Brain microvascular endothelial cell (primary cell): ENCODE data around the gene PTPRA.

Source experiments
- DNase-seq: peaks from one replicate; pipeline ENCODE4 v3.0.0-alpha.2; 2020
- H3K27ac ChIP-seq: fragments of 250-450 bp; sonication (Bioruptor Pico); 2 replicates; pipeline ENCODE4 v1.5.1; 2020; ENCODE audit warnings: mild to moderate bottlenecking, moderate library complexity
- H3K27me3 ChIP-seq: fragments of 250-450 bp; sonication (Bioruptor Pico); replicated peaks from 2 replicates; pipeline ENCODE4 v1.5.1; 2020; ENCODE audit warnings: mild to moderate bottlenecking
- H3K36me3 ChIP-seq: fragments of 250-450 bp; sonication (Bioruptor Pico); replicated peaks from 2 replicates; pipeline ENCODE4 v1.5.1; 2020; ENCODE audit warnings: mild to moderate bottlenecking
- H3K4me3 ChIP-seq: 2 replicates; pipeline ENCODE4 v1.5.1; 2011; ENCODE audit warnings: low read depth, mild to moderate bottlenecking, control low read depth, low read length, moderate library complexity
- CTCF ChIP-seq: IDR thresholded peaks from 2 replicates; pipeline ENCODE4 v1.5.1; 2011; ENCODE audit warnings: low read depth, mild to moderate bottlenecking, moderate library complexity, low read length, control low read depth, inconsistent platforms; ENCODE audit errors: missing control alignments
- in situ Hi-C: cut with HindIII; loops from 2 replicates; pipeline ENCODE4 v1.10.0; 2017; ENCODE audit warnings: low sequenced_read_pairs, low pct_ligation_motif_present

Gene PTPRA

GRCh38 chr20:2984028-2984501, 110.8 kb downstream of the PTPRA start:
- in situ Hi-C loops = no loop called here

DNA sequence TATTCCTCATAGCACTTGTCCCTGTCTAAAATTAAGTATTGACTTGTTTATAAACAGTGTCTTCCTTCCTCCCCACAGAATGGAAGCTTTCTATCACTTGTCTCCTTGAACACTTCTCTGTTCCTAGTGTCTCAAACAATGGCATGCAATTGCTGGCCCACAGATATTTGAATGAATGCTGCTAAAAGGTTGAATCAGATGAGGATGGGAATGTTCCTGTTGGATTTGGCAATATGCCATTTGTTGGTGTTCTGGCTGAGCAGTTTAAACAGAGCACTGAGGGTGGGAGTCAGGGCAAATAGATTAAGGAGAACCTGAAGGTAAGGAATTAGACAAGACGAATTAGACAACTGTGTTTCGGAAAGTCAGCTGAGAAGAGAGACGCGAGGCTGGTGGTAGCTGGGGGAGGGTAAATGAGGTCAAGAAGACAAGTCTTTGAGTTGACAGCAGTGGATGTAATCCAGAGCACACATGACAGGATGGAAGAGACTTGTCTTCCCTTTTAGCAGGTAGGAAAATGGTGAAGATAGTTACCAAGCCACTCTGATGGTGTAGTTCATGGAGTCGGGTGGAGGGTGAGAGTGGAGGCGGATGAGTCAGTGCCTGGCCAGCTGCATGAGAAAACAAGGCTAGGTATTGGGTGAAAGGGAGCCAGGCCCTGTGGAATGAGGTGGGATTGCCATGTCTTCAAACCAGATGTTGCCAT, 111.8 kb downstream of the PTPRA start:
- DNase-seq = peak; percentile 65
- Histone ChIP-seq H3K27me3 (no peaks in the 10 kb centered on the region), H3K27ac (peak overlapping the region; percentile 47), H3K4me3 (no peak overlapping the region), H3K36me3 (peaks cover 9% of the 10 kb centered on the region)
- TF ChIP-seq CTCF = no peak
- in situ Hi-C loops = no loop called here

More at GRCh38 chr20:2984028-2984501, 110.8 kb downstream of the PTPRA start:
- Histone ChIP-seq H3K36me3 (peaks cover 9% of the 10 kb centered on the region), H3K27ac (no peak overlapping the region), H3K4me3 (no peak overlapping the region), H3K27me3 (no peaks in the 10 kb centered on the region)
- no peak for TF ChIP-seq CTCF
- no peak for DNase-seq

DNA sequence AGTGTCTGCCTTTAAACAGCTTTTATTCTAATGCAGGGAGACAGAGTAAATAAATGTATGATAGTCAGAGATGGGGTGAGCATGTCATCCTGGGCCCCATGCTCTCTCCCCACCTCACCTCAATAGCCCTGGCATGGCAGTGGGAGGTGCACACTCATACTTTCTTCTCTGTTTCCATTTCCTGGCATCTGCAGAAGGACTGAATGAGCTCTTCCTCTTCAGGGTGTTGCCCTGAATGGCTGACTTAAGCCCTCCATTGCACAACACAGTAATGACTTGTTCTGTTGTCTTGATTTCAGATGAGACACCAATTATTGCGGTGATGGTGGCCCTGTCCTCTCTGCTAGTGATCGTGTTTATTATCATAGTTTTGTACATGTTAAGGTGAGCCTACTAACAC, 113.2 kb downstream of the PTPRA start:
- H3K27ac ChIP-seq = no peak overlapping the region
- no peak for DNase-seq
- H3K27me3 ChIP-seq = no peaks in the 10 kb centered on the region
- H3K36me3 ChIP-seq = peaks cover 15% of the 10 kb centered on the region
- TF ChIP-seq CTCF = no peak
- in situ Hi-C loops = no loop called here
- H3K4me3 ChIP-seq = no peak overlapping the region

DNA sequence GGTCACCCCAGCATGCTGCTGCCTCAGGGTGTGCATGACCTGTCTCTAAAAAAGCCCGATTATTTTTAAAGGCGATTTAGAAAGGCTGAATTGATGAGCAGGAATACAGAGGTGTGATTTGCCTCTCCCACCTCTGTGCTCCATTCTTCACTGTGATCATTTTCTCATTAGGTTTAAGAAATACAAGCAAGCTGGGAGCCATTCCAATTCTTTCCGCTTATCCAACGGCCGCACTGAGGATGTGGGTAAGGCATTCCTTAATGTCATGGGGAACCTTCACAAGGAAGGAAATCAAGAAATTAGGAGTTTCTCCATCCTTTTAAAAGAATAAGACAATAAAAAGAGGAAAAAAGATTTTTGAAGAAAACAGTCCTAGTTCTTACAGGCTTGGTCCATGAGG, 114.6 kb downstream of the PTPRA start:
- in situ Hi-C loops = no loop called here
- no peak for DNase-seq
- Histone ChIP-seq H3K27me3 (no peaks in the 10 kb centered on the region), H3K36me3 (peaks cover 16% of the 10 kb centered on the region), H3K4me3 (no peak overlapping the region), H3K27ac (no peak overlapping the region)
- TF ChIP-seq CTCF = no peak

DNA sequence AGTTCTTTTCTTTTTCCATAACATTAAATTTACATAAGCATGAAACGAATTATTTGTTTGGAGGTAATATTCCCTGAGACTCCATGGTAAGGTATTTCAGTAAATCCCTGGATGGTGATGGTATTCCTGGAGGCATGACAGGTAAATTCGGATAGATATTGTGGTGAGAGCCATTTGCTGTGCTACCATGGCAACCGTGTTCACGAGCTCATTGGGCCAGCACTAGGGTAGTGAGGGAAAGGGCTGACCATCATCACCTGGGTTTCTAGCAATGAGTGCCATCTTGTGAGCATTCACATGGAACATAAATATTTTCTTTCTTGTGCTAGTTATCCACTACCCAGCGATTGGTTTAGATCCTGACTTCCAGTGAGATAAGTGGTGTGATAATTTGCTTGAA, 118.3 kb downstream of the PTPRA start:
- no peak for TF ChIP-seq CTCF
- in situ Hi-C loops = no loop called here
- Histone ChIP-seq H3K27ac (no peak overlapping the region), H3K27me3 (no peaks in the 10 kb centered on the region), H3K36me3 (peaks cover 30% of the 10 kb centered on the region), H3K4me3 (no peak overlapping the region)
- DNase-seq = no peak

- TF ChIP-seq CTCF = no peak
- no peak for DNase-seq
- Histone ChIP-seq H3K4me3 (no peak overlapping the region), H3K36me3 (peaks cover 26% of the 10 kb centered on the region), H3K27ac (no peak overlapping the region), H3K27me3 (no peaks in the 10 kb centered on the region)
- in situ Hi-C loops = no loop called here
Measured at GRCh38 chr20:2993250-2993649, 120.0 kb downstream of the PTPRA start.
